HG03460 (cell line): ENCODE data around the gene MCF2L.

Experiments used
- ATAC-seq: cut with Tn5 transposase; IDR thresholded peaks from one replicate; pipeline ENCODE4 v1.9.1; 2021; ENCODE audit not compliant: unreplicated experiment

The MCF2L gene

DNA sequence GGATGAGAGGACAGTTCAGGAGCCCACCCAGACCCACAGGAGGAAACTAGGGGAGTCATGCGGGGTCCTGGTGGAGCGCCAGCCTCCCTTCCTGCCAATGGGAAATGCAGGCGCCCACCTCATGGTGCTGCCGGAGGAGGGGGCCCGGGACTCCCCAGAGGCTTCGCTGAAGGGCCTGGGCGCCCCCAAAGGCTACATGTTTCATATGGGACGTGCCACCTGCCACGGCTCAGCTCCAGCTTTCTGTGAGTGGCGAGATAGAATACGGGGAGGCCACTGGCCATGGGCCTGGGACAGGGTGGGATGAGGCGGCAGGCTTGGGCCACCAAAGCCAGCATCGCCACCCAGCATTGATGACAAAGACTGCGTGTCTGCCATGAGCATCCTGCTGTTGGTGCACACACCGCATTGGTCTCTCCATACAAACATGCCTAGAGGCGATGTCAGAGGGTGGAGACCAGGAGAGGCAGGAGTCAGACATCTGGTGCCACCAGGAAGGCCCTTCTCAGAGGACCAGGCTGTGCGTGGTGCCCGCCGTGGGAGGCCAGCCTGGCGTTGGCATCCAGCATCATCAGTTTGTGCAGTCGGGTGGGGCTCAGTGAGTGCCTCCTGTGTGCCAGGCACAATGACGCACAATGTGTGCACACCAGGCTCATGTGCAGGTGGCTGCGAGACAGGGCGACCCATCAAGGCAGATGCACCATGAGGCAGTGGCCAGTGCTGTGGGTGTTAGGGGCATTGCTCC is 152.3 kb downstream of the MCF2L start:
- no peak for ATAC-seq

DNA sequence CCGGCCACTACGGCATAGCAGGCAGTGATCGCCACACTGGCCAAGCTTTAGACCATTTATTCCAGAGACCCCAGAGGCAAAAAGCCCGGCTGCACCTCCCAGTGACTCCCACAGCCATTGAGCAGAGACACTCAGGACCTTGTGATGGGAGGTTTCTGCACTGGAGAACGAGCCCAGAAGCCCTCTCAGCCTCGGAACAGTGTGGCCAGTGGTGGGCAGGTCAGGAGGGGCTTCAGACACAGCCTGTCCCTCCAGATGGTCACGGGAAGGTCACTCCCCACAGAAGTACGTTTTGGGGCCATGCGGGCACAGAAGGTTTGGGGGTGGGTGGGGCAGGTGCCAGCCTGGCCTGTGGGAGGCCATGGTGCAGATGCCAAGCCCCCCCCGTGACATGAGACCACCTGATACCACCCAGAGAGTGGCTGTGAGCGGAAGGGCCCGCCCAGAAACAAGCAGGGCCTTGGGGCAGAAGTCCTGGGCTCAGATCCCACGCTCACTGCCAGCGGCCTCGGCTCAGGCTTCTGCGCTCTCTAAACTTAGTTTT is 153.0 kb downstream of the MCF2L start:
- ATAC-seq, result no peak

DNA sequence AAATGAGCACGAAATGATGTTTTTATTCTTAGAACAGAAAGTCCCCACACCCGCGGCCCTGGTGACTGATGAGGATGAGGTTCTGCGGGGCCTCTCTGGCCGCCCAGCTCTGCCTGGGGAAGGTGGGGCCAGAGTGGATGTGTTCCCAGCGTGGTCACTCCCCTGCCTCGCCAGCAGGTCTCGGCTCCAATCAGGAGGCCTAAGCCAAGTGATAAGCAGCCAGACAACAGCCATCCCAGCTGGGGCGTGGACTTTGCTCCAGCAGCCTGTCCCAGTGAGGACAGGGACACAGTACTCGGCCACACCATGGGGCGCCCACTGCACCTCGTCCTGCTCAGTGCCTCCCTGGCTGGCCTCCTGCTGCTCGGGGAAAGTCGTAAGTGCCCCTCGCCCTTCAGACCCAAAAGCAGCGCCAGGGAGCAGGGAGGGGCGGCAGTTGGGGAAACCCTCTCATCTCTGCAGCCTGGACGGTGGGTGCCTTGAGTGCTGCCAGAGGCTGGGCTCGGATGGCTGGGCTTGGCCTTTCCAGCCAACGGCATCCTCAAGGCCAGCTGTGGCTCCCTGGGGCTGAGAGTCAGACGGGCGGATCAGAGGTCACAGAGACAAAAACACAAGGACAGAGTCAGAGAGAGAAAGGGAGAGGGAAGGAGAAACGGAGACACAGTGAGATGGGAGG is 153.7 kb downstream of the MCF2L start, which contains the start of gene F10:
Gene F10, plus strand, starts transcription at position 250 of the 676 bp plus-strand sequence. Its CDS starts 57 bp downstream, at position 307.
- ATAC-seq, result no peak

DNA sequence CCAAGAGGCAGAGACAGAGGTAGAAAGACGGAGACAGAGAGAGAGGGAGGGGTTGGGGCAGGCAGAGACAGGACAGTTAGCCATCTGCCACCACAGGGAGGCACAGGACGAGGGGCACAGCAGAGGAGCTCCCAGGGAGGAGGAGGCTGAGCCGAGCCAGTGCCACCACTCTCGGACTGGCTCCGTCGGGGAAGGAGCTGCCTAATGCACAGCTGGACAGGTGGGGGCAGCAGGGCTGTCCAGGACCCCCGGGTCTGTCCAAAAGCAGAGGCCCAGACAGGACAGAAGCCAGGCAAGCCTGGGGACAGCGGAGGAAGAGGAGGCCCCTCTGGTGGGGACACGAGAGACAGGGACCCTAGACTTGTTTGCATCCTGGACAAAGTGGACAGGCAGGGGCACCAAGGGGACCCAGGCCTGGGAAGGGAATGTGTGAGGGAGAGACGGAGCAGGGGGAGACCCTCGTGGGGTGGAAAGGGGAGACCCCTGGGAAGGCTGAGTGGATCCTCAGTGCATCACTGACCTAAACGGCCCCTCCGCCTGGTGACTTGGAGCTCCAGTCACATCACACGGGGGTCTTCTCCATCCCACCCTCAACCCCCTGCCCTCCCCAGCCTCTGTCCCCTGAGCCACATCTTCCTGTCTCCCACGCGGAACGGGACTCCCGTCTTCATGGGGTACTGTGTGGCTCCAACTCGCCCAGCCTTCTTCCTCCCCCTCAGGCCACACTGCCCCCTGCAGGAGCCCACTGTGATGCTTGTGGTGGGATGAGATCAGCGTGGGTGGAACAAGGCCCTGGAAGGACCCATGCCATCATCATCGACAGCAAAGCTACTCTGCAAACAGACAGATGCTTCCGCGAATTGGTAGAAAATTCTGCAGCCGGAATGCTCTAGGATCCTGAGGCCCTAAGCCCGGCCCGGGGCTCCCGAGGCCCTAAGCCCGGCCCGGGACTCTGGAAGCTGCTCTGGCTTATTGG is 154.5 kb downstream of the MCF2L start:
- ATAC-seq, result no peak

DNA sequence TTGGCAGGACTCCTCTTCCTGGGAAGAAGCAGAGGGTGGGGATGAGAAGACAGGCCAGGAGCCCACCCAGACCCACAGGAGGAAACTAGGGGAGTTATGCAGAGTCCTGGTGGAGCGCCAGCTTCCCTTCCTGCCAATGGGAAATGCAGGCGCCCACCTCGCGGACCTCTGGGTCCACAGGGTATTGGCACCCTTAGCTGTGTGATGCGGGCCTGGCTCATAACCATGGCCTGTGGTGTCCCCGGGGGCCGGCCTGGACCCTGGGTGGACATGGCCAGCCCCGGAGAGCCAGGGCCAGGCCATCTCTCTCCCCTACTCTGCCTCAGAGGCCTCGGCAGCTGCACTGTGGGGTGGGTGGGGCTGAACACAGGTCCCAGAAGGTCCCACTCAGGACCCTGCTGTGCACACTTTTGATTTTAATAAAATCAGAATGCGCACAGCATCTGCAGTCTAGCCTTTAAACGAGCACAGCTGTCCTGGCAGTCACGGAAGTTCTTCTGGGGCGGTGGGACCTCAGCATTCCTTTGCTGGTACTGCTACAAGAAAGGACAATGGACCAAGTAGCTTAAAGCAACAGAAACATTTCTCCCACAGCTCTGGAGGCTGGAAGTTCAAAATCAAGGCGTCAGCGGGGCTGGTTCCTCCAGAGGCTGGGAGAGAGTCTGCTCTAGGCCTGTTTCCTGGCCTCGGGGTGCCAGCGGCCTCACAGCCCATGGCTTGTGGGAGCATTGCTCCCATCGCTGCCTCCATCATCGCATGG is 155.4 kb downstream of the MCF2L start:
- ATAC-seq, result no peak

DNA sequence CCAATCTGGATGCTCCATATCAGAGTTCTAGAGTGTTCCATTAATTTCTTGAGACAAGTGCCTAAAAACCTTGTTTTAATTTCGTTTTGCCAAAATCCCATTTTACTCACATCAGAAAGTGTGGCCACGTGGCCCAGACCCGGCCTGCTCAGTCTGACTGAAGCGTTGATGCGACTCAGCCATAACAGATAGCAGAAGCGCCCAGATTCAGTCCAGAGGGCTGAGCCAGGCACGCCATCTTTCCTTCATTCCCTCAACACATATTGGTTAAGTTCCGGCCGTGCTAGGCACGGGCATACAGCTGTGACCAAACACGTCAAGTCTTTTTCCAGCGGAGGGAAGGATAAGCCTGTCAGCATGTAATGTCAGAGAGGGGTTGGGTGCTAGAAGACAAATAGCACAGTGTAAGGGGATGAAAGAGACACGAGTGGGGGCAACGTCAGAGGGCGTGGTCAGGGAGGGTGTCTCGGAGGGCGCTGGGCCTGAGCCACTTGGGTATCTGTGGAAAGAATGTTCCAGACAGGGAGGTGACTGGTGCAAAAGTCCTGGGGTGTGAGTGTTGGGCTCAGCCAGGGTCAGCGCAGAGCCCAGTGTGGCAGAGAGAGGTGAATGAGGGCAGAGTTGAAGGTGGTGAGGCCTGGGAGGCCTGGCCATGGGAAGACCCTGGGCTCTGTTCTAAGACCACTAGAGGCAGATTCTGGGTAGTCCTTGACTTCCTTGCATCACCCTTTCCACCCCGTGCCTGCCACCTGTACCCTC is 156.7 kb downstream of the MCF2L start:
- no peak for ATAC-seq

DNA sequence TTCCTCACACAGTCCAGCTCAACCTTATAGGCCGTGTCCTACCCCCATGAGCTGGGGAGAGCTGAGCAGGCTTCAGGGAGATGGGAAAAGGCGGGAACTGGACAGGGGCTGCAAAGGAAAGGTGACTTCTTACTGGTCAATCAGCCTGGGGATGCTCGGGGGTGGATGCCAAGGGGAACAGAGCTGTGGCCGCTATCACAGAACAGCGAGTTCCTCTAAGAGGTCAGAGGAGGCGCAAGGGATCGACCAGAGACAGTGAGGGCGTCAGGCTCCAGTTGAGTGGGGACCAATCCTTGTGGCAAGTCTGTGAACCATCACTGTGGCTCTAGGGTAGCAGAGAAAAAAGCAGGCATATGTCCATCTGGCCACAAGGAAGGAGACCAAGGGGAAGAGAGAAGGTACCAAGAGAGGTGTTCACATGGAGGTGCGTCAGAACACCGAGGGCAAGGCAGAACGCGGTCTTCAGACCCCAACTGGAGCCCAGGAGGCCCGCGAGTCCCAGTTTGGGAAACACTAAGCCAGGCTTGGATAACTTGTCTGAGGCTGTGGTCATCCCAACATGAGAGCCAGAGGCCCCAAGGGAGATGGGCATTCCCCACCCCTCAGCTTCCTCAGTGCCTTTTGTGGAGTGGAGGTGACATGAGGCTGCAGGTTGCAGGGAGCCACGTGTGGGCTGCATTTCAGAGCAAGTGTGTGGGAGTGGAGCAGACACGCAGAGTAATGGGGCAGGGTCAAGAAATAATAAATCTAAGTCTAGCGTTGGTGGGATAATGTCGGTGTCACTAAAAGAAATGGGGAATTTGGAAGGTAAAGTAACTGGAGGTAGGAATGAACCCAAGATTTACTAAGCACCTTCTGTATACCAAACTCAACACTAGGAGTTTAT is 157.5 kb downstream of the MCF2L start:
- ATAC-seq, result no peak

DNA sequence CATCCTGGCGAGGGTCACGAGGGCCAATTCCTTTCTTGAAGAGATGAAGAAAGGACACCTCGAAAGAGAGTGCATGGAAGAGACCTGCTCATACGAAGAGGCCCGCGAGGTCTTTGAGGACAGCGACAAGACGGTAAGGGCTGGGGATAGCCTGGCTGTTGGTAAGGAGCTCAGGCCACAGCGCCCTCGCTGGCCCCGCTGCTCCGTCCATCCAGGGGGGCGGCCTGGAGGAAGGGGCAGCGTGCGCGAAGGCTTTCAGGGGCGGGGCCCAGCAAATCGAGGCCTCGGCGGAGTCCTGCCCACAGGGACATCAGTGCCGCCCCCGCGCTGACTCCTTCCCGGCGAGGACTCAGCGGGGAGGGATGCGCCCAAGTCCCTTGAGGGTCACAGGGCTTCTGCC is 160.5 kb downstream of the MCF2L start:
- no peak for ATAC-seq

DNA sequence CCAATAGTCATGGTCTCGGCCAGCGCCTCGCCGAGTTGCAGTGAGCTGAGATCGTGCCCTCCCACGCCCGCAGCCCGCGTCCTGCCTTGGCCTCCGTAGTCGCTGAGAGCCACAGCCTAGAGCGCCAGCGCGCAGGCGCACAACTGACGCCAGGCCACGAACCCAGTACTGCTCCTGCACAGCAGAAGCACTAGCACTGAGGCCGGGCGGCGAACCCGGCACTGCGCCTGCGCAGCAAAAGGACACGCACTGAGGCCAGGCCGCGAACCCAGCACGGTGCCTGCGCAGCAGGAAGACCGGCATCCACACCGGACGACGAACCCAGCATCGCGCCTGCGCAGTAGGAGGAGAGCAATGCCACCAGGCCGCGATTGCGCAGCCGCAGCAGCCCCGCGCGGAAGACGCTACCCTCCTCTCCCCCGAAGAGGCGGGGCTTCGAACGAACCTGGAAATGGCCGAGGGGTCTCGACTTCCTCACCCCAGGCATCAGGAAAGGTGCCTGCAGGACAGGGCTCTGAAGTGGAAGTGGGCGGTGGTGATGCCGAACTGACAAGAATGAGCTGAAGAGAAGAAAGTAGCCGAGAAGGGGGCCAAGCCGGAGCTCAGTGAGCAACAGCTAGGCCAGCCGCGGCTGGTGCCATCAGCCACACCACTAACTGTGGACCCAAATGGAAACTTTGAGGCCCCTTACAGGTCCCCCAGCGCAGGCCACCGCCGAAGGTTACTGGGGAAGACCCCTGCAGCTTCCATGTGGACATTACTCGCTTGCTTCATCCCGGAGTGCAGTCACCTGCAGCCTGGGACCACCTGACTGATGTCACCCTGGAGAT is 161.1 kb downstream of the MCF2L start:
- ATAC-seq, result no peak

DNA sequence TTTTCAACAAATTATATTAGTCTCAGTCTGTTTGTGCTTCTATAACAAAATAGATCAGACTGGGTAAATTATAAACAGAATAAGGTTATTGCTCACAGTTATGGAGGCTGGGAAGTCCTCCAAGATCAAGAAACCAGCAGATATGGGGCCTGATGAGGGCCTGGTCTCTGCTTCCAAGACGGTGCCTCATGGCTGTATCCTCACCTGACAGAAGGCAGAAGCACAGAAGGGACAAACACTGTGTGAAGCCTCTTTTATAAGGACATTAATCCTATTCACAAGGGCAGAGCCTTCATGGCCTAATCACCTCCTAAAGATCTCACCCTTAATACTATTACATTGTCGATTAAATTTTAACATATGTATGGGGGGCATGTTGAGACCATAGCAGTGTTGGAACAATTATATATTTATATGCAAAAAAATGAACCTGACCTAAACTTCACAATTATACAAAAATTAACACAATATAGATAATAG is 166.3 kb downstream of the MCF2L start:
- ATAC-seq, result no peak

DNA sequence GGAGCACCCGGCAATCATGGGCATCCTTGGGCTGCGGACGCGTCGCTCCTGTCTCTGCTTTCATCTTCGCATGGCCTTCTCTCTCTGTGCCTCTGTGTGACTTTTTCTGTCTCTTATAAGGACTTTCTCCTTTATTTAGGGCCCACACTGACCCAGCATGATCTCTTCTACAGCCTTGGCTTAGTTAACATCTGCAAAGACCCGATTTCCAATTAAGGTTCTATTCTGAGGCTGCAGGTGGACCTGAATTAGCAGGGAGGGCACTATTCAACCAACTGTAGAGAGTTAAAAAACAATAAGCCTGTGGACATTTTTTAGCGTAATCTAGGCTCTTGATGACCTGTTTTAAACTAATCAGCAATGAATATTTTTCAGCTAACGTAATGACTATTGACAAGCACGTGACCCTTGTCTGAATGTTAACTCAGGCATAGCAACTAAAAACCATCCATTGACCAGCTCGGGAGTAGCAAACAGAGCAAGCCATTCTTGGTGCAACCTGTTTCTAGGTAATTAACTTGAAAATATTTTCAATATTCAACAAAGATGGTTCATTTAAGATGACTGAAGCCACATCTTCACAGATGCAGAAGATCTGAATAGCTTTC is 168.8 kb downstream of the MCF2L start:
- ATAC-seq, result no peak

DNA sequence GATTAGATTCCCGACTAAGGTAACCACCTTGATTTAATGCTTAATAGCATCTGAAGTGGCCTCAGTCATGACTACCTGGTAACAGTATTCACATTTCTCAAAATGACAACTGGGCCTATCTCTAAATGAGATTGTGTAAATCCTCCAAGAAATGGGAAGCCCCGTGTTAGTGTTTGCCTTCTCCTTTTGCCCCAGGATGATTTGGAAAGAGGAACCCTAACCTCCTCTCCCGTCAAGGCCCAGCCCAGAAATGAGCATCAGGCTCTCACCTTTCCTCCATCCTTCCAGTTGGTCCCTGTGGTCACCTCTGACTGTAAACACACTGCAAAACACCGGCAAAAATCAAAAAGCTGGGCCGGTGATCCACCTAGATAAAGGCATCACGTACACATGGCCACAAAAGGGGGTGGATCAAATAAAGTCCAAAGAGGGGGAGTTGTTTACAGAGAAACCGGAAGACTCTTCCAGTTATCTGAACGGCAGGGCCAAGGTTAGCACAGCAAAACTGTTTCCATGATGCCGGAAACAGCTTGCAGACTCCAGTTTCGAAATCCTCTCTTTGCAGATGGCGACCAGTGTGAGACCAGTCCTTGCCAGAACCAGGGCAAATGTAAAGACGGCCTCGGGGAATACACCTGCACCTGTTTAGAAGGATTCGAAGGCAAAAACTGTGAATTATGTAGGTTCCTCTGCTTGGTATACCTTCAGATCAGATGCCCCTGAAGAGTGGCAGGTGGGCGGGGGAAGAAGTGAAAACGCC is 170.0 kb downstream of the MCF2L start:
- no peak for ATAC-seq

DNA sequence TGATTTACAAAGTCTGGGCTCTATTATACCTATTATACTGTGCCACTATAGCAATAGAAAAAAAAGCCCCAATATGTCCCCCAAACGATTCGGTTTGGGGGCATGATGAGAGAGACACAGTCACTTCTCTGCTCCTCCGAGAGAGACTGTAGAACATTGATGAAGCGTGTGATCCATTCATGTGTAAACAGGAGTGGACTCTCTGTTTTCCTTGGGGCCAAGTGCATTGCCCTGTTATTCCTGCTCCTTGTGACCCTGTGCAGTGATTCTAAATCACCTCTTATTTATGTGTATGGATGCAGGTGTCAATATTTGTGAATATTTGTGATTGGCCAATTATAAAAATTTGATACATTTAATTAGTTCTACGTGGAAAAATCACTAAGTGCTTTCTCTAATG is 170.6 kb downstream of the MCF2L start:
- no peak for ATAC-seq

DNA sequence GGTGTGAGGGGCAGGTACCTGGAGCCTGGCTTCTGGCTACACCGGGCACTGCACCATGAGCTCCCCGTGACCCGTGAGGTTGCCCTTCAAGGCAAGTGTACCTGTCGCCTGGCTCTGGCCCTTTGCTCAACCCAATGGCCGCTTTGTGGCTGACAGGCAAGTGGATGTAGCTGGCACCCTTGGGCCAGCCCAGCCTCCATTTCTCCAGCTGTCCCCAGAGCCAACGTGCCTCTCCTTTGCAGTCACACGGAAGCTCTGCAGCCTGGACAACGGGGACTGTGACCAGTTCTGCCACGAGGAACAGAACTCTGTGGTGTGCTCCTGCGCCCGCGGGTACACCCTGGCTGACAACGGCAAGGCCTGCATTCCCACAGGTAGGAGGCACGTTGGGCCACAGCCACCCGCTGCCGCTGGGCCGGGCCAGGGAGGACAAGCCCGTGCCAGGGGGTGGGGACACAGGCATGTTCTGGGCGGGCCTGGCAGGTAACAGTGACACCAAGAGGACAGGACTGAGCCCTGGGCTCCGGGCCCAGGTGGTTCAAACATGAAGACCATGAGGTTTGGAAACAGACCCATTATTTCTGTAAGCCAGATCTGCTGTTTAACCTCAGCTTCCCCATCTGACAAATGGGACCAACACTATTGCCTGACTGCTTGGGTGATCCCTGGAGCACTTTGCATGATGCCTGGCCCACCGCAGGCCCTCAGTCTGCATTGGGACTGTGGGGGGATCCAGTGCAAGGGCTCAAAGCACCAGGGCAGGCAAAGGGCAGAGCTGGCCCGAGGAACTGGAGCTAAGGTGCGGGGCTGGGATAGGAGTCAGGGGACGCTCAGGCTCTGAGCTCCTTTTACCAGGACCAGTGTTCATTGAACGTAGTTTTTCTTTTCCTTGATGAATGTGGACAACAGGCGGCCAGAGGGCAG is 171.9 kb downstream of the MCF2L start:
- no peak for ATAC-seq

DNA sequence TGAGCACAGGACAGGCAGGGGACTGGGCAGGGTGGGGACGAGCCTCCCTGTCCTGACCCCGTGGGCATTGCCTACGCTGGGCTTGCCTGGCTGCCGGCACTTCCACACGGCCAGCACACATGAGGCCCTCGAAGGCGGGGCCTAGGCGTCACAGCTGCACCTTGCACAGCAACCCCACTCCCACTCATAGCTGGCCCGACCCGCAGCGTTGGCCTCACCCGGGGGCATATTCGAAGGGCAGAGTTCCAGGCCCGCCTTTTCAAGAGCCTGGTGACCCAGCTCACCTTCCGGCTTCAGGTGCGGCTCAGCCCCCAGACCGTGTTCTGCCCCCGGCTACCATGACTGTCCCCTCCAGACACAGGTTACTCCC is 172.6 kb downstream of the MCF2L start:
- ATAC-seq, result no peak

DNA sequence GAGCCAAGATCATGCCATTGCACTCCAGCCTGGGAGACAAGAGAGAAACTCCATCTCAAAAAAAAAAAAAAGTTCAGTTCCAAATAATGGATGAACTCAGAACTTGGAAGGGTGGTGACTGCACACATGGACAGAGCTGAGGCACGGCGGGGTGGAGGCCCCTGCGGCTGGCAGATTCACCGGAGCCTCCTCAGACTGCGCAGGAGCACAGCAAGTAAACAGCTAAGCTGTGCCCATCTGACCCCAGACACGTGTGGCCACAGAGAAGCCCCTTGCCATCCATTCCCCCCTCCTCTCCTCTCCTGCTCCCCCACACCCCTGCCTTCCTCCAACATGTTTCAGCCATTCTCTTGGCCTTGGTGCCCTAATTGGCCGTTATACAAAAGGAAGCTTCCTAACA is 173.9 kb downstream of the MCF2L start:
- no peak for ATAC-seq
